ENCODE data around the gene CITED4.
"Not testable (repeated sequence)": the region's sequence is repeated elsewhere in the genome, so short reads cannot be mapped to it uniquely, and the experiment has no call there.

Gene CITED4, protein sequence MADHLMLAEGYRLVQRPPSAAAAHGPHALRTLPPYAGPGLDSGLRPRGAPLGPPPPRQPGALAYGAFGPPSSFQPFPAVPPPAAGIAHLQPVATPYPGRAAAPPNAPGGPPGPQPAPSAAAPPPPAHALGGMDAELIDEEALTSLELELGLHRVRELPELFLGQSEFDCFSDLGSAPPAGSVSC

DNA sequence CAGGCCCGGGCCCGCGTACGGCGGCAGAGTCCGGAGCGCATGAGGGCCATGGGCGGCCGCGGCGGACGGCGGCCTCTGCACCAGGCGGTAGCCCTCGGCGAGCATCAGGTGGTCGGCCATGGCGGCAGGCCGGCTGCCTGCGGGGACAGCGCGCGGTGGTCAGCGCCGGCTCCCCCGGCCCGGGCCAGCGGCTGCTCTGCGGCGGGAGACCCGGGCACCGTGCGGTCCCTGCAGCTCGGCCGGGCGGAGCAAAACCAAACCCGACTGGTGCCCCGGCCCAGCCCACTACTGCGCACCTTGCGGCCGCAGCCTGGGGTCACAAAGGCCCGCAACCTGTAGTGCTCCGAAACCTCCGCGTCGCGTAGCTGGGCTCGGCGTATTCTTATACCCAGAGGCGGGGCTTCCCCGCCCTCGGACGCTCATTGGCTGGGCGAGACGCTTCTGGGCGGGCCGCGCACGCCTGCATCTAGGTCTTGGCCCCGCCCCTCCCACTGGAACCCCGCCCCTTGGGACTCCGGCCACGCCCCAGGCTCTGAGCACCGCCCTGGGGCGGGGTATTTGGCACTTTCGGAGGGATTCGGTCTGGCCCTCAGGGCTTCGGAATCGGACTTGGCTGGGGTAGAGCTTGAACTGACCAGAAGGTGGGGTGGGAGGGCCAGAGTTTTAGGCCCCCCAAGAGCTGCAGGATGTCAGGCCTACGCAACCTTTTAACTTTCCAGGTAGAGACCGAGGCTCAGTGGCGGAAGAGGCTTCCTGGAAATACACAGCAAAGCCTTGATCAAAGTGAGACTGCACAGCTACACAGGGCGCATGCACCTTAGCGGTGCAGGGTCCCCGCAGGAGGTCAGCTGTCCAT lies at the start of gene CITED4:
CITED4 (minus strand) TSS at position 356 of the 856 bp plus-strand sequence; CDS start at position 120, 236 bp downstream.
- peak; percentile 90 for DNase-seq (ENCODE audit: low read depth, low spot score)

DNA sequence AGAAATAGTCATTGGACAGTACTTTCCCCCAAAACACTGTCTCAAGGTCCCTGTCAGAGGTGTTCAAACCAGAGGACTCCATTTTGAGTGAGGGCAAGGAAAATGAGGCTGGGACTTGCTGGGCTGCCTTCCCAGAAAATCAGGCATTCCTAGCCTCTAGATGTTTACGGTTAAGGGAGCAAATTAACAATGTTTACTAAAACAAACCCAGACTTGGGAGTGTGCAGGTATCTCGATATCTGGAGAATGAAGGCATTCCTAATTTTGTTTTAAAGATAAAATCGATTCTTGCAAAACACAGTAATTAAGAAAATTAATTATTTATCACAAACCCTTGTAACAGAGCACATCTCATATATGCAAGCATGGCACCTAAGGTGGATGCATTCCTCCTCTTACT lies 48.9 kb upstream of the CITED4 start:
- DNase-seq (ENCODE audit: low read depth, low spot score): no peak

DNA sequence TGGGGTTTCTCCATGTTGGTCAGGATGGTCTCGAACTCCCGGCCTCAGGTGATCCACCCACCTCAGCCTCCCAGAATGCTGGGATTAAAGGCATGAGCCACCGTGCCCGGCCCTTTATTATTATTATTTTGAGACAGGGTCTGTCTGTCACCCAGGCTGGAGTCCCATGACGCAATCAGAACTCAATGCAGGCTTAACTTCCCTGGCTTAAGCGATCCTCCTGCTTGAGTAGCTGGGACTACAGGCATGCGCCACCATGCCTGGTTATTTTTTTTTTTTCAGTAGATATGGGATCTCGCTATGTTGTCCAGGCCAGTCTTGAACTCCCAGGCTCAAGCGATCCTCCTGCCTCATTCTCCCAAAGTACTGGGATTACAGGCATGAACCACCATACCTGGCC lies 47.1 kb upstream of the CITED4 start:
- no peak for DNase-seq (ENCODE audit: low read depth, low spot score)

DNA sequence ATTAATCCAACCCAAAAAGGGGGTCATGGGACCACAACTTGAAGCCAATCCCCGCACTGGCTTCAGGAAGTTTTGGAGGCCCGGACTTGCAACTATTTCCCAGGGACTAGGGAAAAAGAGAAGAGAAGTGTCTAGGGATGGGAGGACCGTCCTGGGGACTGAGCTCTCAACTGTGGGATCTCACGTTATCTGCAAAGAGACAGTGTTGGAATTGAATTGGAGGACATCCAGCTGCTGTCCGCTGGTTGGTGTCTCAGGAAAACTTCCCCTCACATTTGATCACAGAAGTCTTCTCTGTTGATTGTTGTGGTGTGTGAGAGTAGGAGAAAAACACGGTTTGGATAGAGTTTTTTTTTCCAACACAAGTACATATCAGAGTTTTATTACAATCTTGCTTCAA lies 46.2 kb upstream of the CITED4 start:
- no peak for DNase-seq (ENCODE audit: low read depth, low spot score)

DNA sequence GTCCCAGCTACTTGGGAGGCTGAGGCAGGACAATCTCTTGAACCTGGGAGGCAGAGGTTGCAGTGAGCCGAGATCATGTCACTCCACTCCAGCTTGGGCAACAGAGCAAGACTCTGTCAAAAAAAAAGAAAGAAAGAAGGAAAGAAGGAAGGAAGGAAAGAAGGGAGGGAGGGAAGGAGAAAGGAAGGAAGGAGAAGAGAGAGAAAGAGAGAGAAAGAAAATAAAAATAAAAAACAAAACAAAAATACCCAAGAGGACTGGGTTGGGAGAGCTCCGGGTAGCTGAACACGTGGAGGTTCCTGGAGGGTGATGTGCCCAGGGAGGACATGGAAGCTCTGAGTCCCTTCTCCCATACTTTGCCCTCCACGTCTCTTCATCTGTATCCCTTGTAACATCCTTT lies 45.7 kb upstream of the CITED4 start:
- no peak for DNase-seq (ENCODE audit: low read depth, low spot score)

DNA sequence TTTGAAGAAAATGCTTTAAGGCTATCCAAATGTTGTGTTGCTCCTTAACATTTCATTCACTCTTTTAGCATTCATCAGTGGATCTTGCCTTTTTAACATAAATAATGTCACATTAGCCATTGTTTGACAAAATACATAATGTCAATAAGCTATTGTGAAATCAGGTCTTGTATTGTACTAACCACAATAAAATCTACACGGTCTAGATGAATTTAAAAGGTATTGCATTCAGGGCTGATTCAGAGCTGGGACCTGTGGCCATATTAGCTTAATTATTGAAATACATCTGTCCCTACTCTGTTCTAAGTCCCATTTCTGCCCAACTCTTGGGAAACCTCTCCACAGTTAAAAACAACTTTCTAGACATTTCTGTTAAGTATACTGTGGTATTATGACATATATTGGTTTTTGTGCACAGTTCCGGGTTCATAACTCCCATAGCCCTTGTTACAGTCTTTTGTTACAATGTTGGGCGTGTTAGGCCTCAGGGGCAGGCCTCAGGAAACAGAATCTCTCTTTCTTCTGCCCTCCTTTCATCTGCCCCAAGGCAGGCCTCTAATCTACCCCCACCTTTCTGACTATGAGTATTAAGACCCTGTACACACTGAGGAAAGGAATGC lies 44.7 kb upstream of the CITED4 start:
- no peak for DNase-seq (ENCODE audit: low read depth, low spot score)

DNA sequence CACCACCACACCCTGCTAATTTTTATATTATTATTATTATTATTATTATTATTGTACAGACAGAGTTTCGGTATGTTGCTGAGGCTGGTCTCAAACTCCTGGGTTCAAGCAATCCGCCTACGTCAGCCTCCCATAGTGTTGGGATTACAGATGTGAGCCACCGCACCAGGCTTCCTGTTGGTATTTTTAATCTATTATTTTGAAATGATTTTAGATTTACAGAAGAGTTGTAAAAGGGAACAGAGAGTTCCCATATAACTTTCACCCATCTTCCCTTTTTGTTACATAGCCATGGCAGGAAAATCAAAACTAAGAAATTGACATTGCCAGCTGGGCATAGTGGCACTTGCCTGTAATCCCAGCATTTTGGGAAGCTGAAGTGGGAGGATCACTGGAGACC lies 42.9 kb upstream of the CITED4 start:
- DNase-seq (ENCODE audit: low read depth, low spot score): no peak

DNA sequence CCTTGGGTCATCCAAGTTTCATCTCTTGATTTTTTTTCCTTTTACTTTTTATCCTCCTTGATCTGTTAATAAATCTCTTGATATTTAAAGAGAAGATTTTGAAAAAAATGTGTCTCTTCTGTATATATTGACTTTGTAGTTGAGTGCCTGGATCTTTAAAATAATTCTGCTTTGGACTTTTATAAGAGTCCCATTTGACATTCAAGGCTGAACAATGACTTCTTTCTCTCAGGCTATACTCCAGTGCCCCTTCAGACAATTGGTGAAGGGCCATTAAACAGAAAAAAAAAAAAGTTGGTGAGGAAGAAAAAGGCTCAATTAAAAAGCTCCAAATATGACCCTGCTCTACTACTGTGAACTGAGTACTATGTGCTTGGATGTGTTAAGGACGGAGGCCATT lies 40.9 kb upstream of the CITED4 start:
- no peak for DNase-seq (ENCODE audit: low read depth, low spot score)

DNA sequence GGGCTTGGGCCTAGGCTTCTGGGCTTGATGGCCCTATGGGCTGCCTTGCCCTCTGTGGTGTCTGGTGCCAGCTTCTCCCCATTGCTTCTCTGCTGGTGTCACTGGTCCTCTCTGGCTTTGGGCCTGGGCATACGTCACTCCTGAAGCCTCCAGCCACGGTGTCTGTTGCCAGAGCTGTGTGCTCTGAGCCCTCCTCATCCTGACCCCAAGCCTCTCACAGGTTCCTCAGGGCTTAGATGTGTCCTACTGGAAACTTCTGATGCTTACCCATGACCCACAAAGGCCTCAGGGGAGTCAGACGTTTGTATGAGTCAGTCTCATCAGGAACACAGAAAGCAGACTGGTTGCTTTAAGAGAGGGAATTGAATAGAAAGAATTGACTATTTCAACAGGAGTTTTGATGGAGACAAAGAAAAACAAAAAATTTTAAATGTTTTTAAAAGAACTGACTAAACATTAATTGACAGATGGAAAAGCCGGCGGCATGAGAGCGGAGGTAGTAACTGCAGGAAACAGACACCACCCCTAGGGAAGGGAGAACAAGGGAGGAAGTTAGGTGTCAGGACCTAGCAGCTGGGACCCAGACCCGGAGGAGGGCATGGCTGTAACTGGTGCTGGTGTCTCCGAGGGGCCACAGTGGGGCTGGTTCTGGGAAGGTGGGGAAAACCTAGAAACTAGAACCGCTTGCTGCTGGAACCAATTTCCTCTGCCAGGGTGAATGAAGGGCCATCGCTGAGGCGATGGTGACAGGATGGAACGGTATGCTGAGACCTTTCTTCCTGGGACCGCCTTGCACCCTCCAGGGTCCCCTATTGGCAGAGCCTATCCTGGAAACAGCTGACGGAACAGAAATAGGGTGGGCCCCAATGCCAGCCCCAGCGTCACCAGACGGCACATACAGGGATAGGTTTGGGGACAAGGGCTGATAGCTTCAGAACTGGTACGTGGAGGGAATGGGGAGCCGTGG lies 40.0 kb upstream of the CITED4 start:
- no peak for DNase-seq (ENCODE audit: low read depth, low spot score)

DNA sequence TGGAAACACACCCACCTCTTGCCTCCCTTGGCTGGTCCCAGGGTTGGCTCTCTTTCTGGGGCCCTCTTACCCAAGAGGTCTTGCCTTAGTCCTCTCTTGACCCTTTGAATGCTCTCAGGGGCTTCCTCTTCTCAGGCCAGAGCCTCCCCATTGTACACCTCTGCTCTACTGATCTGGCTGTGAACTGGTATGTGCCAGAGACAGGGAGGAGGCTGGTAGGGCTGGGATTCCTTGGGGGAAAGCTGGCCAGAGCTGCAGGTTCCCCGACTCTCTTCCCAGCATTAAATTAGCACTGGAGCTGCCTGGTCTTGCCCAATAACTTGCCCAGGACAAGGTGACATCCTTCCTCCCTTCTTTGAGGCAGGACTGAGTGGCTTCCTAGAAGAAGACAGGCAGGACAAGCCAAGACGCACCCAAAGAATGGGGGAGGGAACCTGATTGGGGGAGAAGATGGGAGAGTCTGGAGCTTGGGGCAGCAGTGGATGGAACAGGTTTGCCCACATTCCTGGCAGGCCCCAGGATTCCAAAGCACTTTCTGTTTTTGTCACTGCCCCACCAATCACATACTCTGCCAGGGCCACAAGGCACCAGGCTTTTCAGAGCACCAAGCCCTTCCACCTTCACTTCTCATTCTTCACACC lies 37.2 kb upstream of the CITED4 start:
- peak; percentile 60 for DNase-seq (ENCODE audit: low read depth, low spot score)

DNA sequence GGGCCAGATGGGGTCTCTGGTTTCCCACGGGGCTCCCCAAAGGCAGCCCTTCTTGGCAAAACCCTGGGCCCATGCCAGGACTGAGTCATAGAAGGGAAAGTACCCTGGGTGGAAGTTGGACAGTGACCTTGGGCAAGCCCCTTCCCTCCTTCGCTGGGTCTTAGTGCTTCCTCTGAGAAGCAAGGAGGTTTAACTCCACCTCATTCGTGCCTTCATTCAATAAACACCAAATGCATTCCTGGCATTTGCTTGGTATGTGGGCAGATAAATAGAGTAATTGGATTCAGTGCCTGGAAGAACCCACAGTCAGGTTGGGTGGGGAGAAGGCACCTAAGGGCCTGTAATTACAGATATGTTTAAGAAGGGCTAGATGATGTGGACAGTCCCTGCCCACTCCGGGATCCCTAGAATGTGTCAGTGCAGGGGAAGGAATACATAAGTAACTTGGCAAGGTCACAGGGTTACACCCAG lies 36.3 kb upstream of the CITED4 start:
- no peak for DNase-seq (ENCODE audit: low read depth, low spot score)

DNA sequence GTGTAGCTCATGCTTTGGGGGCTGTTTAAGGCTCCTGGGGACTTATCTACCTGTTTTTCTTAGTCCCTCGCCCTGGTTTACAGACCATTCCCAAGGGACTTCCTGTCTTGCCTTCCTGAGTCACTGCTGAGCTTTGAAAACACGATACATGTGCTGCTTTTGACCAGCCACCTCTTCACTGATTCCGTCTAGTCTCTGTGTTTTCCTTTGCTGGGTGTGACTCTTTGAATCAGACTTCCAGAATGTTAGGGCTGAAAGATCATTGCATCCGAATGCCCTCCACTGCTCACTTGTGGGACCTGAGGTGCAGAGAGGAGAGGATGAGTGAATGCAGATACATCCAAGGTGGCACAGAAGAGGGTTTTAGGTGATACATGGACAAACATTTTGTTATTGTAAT lies 35.4 kb upstream of the CITED4 start:
- no peak for DNase-seq (ENCODE audit: low read depth, low spot score)

DNA sequence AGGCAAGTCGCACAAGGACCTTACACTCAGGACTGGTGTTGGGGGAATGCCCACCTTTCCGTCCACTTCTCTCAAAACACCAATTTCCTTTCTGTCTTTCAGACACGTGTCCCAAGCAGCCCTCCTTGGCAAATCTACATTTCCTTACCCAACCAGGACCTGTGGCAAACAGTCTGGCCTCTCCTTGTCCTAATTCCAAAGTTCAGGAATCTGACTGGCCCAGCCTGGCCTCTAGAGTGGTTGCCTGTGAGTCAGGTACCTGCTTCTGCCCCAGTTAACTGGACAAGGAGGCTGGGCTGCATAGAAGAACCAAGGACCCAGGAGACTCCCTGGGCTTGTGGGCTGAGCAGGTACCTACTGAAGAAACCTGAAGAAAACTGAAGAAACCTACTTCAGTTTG lies 34.3 kb upstream of the CITED4 start:
- no peak for DNase-seq (ENCODE audit: low read depth, low spot score)

DNA sequence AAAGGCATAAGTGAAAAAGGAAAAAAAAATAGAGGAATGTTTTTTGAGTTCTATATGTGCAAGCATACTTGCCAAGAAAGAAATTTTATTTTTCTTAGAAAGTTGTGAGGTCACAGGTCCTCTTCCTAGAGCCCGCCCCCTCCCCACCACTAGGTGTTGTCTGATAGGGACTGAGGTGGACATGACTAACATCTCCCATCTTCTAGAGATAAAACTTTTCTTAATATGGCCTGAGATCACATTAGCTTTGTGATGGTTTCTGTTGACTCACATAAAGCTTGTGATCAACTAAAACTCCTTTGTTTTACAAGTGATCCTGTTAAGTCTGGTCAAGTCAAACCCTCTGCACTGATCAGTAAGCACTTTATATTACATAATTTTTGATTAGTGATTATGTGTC lies 33.4 kb upstream of the CITED4 start:
- no peak for DNase-seq (ENCODE audit: low read depth, low spot score)

DNA sequence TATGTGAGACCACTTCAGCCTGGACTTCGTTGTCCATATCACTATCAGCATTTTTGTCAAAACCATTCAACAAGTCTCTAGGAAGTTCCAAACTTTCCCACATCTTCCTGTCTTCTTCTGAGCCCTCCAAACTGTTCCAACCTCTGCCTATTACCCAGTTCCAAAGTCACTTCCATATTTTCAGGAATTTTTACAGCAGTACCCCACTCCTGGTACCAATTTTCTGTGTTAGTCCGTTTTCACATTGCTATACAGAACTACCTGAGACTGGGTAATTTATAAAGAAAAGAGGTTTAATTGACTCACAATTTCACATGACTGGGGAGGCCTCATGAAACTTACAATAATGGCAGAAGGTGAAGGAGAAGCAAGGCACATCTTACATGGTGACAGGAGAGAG lies 32.7 kb upstream of the CITED4 start:
- DNase-seq (ENCODE audit: low read depth, low spot score): not testable (repeated sequence)

DNA sequence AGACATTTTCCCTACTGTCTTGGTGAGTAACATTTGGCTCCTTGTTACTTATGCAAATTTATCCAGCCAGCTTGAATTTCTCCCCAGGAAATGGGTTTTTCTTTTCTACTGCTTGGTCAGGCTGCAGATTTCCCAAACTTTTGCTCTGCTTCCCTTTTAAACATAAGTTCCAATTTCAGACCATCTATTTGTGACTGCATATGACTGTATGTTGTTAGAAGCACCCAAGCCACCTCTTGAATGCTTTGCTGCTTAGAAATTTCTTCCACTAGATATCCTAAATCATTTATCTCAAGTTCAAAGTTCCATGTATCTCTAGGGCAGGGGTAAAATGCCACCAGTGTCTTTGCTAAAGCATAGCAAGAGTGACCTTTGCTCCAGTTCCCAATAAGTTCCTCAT lies 32.3 kb upstream of the CITED4 start:
- no peak for DNase-seq (ENCODE audit: low read depth, low spot score)

DNA sequence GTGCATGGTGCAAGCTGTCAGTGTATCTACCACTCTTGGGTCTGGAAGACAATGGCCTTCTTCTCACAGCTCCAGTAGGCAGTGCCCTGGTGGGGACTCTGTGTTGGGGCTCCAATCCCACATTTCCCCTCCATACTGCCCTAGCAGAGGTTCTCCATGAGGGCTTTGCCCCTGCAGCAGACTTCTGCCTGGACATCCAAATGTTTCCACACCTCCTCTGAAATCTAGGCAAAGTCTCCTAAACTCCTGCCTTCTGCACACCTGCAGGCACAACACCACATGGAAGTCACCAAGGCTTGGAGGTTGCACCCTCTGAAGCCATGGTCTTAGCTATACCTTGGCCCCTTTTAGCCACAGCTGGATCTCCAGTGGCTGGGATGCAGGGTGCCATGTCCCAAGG lies 31.8 kb upstream of the CITED4 start:
- no peak for DNase-seq (ENCODE audit: low read depth, low spot score)

DNA sequence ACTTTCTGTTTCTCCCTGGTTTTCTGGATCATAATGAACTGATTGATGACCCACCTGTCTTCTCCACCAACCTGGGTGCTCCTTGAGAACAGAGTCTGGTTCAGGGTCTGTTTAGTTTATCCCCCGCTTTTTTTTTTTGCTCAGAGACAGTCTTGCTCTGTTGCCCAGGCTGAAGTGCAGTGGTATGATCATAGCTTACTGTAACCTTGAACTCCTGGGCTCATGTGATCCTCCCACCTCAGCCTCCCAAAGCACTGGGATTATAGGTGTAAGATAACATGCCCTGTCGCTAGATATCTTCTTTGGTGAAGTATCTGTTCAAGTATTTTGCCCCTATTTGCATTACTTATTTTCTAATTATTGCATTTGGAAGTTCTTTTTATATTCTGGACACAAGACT lies 30.2 kb upstream of the CITED4 start:
- no peak for DNase-seq (ENCODE audit: low read depth, low spot score)

DNA sequence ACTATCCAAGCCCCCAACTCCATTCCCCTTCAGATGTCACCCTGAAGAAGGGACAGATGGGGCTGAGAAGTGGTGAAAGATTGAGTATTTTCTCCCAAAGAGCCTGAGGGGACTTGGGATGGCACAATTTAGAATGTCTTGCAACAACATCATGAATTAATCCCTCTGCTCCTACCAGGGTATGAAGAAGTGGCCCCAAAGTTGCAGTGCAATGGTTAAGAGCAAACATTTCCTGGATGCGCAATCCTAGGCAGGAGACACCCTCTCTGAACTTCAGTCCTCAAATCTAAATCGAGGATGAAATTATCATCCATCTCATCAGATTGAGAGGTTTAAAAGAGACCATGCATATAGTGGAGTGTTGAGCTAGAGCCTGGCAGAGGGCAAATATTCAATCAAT lies 28.6 kb upstream of the CITED4 start:
- DNase-seq (ENCODE audit: low read depth, low spot score): no peak

DNA sequence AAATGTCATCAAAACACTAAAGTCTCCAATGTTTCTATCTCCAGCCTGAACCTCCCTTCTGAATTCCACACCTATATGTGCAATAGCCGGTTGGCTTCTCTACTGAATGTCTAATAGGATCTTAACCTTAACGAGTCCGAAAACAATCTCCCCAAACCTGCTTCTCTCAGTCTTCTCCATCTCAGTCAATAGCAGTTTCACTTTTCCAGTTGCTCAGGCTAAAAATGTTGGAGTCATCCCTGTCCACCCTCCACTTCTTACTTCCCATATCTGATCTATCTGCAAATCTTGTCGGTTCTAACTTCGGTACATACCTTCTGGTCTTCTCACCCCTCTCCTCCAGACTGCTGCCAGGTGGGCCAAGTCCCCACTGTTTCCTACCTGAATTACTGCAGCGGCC lies 25.5 kb upstream of the CITED4 start:
- DNase-seq (ENCODE audit: low read depth, low spot score): no peak

DNA sequence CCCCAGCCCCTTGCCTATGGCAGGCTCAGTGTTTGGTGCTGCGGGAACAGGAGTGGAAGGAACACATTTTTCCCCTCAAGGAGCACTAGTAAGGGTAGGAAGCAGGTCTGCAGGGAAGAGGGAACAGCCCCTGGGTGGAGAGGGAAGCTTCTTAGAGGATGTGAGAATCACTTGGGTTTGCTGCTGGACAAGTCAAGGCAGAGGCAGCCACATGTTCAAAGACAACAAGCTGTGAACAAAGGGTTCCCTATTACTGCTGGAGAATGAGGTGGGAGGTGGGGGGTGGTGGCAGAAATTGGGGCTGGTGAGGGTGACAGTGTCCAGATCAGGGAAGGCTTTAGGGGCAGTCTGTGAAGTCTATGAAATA lies 24.8 kb upstream of the CITED4 start:
- DNase-seq (ENCODE audit: low read depth, low spot score): no peak

All from iPS DF 19.7 (cell line).